AG04449 (cell line): ENCODE measurements around the gene ZBTB8B.
"Not testable (repeated sequence)": the region's sequence is repeated elsewhere in the genome, so short reads cannot be mapped to it uniquely, and the experiment has no call there.

Source experiments
- CTCF ChIA-PET: fragments of 350-600 bp; formaldehyde crosslinking; extraction: SDS; loops from one replicate; lab custom pipeline; 2021; ENCODE audit warnings: antibody characterized with exemption; lab: Yijun Ruan, JAX
- POLR2A ChIA-PET: fragments of 400-600, 350-600 bp; formaldehyde crosslinking; extraction: SDS; loops from one replicate; lab custom pipeline; 2020; ENCODE audit warnings: antibody characterized with exemption, inconsistent platforms; lab: Yijun Ruan, JAX
- DNase-seq: peaks from one replicate; pipeline ENCODE4 v3.0.0-alpha.2; 2010; ENCODE audit warnings: low read depth, low spot score
- H3K4me3 ChIP-seq: 2 replicates; pipeline ENCODE4 v1.5.1; 2011; ENCODE audit warnings: low read depth, mild to moderate bottlenecking, control low read depth, low read length
- TF ChIP-seq, protein P1 (sequence below): IDR thresholded peaks from one replicate; pipeline ENCODE4 v1.5.1; 2011; ENCODE audit warnings: mild to moderate bottlenecking, moderate library complexity, low read length, control low read depth, inconsistent platforms; ENCODE audit not compliant: insufficient read depth; ENCODE audit errors: missing control alignments

Gene ZBTB8B

DNA sequence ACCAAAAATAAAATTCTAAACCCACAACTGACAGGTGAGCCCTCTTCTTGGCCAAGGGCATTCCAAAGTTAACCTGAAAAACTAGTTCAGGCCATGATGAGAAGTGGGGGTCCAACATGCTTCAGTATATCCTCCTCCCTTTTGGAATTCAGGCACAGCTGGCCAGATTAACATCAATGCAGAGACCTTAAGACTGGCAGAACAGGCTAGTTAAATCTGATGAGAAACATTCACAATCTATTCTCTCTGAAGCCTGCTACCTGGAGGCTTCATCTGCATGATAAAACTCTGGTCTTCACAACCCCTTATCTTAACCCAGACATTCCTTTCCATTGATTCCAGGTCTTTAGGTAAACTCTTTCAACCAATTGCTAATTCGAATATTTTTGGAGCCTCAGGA lies 26.7 kb upstream of the ZBTB8B start:
- H3K4me3 ChIP-seq = no peak overlapping the region
- ChIA-PET CTCF (interaction anchor here (1.2 kb wide), 1 partner anchor 82 kb away, joined by 3 read pairs; no protein-coding TSS in a partner anchor), POLR2A (interaction anchor here (0.7 kb wide), 1 partner anchor 338 kb away, joined by 5 read pairs; no protein-coding TSS in a partner anchor)
- DNase-seq = no peak
- TF ChIP-seq, protein P1, sequence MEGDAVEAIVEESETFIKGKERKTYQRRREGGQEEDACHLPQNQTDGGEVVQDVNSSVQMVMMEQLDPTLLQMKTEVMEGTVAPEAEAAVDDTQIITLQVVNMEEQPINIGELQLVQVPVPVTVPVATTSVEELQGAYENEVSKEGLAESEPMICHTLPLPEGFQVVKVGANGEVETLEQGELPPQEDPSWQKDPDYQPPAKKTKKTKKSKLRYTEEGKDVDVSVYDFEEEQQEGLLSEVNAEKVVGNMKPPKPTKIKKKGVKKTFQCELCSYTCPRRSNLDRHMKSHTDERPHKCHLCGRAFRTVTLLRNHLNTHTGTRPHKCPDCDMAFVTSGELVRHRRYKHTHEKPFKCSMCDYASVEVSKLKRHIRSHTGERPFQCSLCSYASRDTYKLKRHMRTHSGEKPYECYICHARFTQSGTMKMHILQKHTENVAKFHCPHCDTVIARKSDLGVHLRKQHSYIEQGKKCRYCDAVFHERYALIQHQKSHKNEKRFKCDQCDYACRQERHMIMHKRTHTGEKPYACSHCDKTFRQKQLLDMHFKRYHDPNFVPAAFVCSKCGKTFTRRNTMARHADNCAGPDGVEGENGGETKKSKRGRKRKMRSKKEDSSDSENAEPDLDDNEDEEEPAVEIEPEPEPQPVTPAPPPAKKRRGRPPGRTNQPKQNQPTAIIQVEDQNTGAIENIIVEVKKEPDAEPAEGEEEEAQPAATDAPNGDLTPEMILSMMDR = no peak

DNA sequence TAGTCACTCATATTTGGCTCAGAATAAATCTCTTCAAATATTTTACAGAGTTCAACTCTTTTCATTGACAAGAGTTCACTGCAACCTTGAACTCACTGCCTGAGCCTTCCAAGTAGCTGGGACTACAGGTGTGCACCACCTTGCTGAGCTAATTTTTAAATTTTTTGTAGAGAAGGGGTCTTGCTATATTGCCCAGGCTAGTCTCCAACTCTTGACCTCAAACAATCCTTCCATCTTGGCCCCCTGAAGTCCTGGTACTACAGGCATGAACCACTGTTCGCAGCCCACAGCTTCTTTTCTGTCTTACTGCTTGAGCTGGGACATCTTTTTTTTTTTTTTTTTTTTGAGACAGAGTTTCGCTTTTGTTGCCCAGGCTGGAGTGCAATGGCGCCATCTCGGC lies 26.1 kb upstream of the ZBTB8B start:
- CTCF ChIA-PET = interaction anchor here (0.8 to 1.2 kb wide), 2 partner anchors 36 to 82 kb away, joined by 3 read pairs; no protein-coding TSS in a partner anchor
- POLR2A ChIA-PET = interaction anchor here (0.7 kb wide), 1 partner anchor 338 kb away, joined by 5 read pairs; no protein-coding TSS in a partner anchor
- H3K4me3 ChIP-seq, DNase-seq: not testable (repeated sequence)

DNA sequence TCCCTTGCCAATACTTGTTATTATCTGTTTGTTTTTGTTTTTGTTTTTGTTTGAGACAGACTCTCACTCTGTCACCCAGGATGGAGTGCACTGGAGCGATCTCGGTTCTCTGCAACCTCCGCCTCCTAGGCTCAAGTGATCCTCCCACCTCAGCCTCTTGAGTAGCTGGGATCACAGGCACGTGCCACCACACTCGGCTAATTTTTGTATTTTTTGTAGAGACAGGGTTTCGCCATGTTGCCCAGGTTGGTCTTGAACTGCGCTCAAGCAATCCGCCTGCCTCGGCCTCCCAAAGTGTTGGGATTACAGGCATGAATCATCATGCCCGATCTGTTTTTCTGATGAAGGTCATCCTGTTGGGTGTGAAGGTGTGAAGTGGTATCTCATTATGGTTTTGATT lies 23.4 kb upstream of the ZBTB8B start:
- POLR2A ChIA-PET, H3K4me3 ChIP-seq, CTCF ChIA-PET, DNase-seq: not testable (repeated sequence)

- ChIA-PET POLR2A (no interaction called here), CTCF (interaction anchor here (0.6 to 2.7 kb wide), 7 partner anchors 12 to 172 kb away, joined by 3 to 9 read pairs (median 6); partner anchors contain the start of genes BSDC1 and ZBTB8B)
- DNase-seq = peak; percentile 16
- TF ChIP-seq, protein P1 = no peak
- H3K4me3 ChIP-seq = peak overlapping the region; percentile 33
Observed at GRCh38 chr1:32447469-32448185, 17.2 kb upstream of the ZBTB8B start.

DNA sequence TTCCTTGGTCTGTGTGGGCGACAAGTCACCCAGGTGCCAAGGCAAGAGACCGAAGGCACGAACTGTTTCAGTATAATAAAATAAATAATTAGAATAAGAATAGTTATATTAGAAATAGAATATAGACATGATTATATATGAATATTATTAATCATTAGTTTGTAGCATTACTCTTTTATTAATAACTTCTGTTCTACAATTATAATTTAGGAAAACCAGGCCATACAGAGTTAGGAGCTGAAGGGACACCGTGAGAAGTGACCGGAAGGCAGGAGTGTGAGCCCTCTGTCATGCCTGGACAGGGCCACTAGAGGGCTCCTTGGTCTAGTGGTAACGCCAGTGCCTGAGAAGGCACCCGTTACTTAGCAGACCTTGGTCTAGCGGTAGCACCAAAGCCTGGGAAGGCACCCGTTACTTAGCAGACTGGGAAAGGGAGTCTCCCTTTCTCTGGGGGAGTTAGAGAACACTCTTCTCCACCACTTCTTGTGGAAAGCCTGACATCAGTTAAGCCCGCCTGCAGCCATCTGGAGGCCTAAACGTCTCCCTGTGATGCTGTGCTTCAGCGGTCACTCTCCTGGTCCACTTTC lies 16.6 kb upstream of the ZBTB8B start:
- peak overlapping the region; percentile 33 for H3K4me3 ChIP-seq
- DNase-seq = peak; percentile 9
- TF ChIP-seq, protein P1 = peak; percentile 76
- POLR2A ChIA-PET = not testable (repeated sequence)
- CTCF ChIA-PET = interaction anchor here (1.0 to 2.7 kb wide), 10 partner anchors 12 to 172 kb away, joined by 3 to 9 read pairs (median 6); partner anchors contain the start of genes BSDC1 and ZBTB8B

DNA sequence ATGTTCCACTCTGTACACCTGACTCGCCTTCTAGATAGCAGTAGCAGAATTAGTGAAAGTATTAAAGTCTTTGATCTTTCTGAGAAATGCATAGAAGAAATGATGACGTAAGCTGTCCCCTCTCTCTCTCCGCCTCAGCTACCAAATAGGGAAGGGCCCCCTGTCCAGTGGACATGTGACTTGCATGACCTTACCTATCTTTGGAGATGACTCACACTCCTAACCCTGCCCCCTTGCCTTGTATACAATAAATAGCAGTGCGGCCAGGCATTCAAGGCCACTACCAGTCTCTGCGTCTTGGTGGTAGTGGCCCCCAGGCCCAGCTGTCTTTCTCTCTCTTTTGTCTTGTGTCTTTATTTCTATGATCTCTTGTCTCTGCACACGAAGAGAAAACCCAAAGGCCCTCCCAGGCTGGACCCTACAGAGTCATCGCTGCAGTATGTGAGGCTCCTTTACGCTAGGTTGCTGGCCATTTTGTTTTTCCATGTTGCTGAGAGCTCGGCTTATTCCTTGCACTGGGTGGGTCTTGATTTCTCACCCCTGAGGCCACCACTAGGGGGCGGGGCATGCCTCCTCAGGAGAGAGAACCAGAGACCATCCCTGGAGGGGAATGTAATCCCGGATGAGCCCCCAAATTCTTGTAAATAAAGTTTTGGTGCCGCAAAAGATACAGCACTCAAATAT lies 16.0 kb upstream of the ZBTB8B start:
- H3K4me3 ChIP-seq = no peak overlapping the region
- CTCF ChIA-PET = interaction anchor here (1.0 to 2.7 kb wide), 10 partner anchors 11 to 171 kb away, joined by 3 to 9 read pairs (median 6); partner anchors contain the start of gene ZBTB8B
- no peak for DNase-seq
- TF ChIP-seq, protein P1 = no peak
- POLR2A ChIA-PET = no interaction called here

DNA sequence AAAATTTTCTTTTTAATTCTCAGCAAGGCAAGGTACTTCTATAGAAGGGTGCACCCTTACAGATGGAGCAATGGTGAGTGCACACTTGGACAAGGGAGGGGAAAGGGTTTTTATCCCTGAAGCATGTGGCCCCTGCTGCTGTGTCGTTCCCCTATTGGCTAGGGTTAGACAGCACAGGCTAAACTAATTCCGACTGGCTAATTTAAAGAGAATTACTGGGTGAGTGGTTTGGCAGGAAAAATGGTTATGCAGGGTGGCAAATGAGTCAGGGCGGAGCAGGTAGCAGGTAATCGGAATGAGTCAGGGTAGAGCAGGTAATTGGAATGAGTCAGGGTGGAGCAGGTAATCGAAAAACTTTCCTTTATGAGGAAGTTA lies 15.4 kb upstream of the ZBTB8B start:
- not testable (repeated sequence) for H3K4me3 ChIP-seq
- CTCF ChIA-PET = interaction anchor here (1.2 to 2.7 kb wide), 6 partner anchors 11 to 89 kb away, joined by 3 to 9 read pairs (median 6); no protein-coding TSS in a partner anchor

More for the DNA sequence above, 15.4 kb upstream of the ZBTB8B start:
- POLR2A ChIA-PET, DNase-seq: not testable (repeated sequence)
